ENCODE data around the gene CFAP92.

CFAP92 gene

GRCh38 chr3:129003578-129004112 is 9.8 kb upstream of the CFAP92 start:
- TF ChIP-seq, protein P1, sequence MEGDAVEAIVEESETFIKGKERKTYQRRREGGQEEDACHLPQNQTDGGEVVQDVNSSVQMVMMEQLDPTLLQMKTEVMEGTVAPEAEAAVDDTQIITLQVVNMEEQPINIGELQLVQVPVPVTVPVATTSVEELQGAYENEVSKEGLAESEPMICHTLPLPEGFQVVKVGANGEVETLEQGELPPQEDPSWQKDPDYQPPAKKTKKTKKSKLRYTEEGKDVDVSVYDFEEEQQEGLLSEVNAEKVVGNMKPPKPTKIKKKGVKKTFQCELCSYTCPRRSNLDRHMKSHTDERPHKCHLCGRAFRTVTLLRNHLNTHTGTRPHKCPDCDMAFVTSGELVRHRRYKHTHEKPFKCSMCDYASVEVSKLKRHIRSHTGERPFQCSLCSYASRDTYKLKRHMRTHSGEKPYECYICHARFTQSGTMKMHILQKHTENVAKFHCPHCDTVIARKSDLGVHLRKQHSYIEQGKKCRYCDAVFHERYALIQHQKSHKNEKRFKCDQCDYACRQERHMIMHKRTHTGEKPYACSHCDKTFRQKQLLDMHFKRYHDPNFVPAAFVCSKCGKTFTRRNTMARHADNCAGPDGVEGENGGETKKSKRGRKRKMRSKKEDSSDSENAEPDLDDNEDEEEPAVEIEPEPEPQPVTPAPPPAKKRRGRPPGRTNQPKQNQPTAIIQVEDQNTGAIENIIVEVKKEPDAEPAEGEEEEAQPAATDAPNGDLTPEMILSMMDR (conservative IDR thresholded peaks at IDR 0.05): peak; percentile 74
- peak overlapping the region; percentile 89 for H3K27ac ChIP-seq

- H3K27ac ChIP-seq: peak overlapping the region; percentile 89; the same call in 1 of the 2 replicates
- TF ChIP-seq, protein P1 (conservative IDR thresholded peaks at IDR 0.05): no peak
Measured at GRCh38 chr3:129002573-129003569, 9.0 kb upstream of the CFAP92 start.

DNA sequence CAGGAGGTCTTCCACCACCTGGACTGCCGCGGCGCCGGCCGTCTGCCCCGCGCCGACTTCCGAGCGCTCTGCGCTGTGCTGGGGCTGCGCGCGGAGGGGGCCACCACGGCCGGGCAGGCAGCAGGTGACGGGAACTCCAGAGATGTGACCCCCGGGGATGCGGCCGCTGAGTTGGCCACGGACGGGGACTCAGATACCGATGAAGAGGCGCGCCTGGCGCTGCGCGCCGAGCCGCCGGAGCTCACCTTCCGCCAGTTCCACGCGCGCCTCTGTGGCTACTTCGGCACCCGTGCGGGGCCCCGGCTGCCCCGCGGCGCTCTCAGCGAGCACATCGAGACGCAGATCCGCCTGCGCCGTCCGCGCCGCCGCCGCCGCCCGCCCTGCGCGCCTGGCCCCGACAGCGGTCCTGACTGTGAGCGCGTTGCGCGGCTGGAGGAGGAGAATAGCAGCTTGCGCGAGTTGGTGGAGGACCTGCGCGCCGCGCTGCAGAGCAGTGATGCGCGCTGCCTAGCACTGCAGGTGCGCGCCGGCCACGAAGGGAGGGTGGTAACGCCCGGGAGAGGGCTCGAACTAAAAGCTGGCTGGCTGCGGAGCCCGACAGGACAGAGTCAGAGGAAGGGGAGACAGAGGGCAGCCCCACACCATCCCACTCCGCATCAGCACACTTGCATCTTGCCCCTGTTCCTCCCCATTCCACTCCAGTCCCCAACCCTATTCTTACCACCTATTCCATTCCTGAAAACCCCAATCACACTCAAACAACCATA is 8.1 kb upstream of the CFAP92 start:
- TF ChIP-seq, protein P1 (conservative IDR thresholded peaks at IDR 0.05): no peak

GRCh38 chr3:129001101-129001805 is 7.4 kb upstream of the CFAP92 start, which contains the start of gene EFCC1:
Gene EFCC1 (plus strand): TSS chr3:129001304. CDS start chr3:129001629, 325 bp downstream.
- peak within 1 kb of the TSS; percentile 24; the same call in 1 of the 2 replicates for H3K27ac ChIP-seq
- TF ChIP-seq, protein P1 (conservative IDR thresholded peaks at IDR 0.05): no peak

More for the DNA sequence above, 8.1 kb upstream of the CFAP92 start:
- H3K27ac ChIP-seq: peak overlapping the region; percentile 24; the same call in 1 of the 2 replicates

DNA sequence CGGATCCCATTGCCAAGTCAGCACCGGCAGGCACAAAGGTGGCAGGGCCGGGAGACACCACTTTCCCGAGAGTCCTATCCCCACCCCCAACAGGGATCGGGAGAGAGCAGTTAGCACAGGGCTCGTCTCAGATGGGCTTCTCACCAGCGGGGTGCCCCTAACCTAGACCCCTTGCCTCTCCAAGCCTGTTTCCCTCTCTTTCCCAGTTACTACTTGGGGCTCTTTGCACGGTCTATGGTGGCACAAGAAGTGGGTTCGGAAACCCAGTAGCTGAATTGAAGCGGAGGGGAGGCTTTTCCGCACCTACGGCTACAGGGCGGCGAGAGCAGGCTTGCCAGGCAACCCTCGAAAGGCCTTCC is 6.8 kb upstream of the CFAP92 start:
- H3K27ac ChIP-seq: peak overlapping the region; percentile 24; the same call in 1 of the 2 replicates
- TF ChIP-seq, protein P1 (conservative IDR thresholded peaks at IDR 0.05): no peak

GRCh38 chr3:128999102-128999501 is 5.2 kb upstream of the CFAP92 start:
- TF ChIP-seq, protein P1 (conservative IDR thresholded peaks at IDR 0.05): no peak
- peak overlapping the region; percentile 44 for H3K27ac ChIP-seq
